ENCODE data around the gene WDFY3. TPM values are rescaled to one million over a fixed set of nuclear protein-coding genes. Genes with fewer than 3 reads are reported as not detected.

The WDFY3 gene
- total and polyA plus RNA-seq, 2 experiments from 2014 or later = 7.7 to 55.9 TPM

DNA sequence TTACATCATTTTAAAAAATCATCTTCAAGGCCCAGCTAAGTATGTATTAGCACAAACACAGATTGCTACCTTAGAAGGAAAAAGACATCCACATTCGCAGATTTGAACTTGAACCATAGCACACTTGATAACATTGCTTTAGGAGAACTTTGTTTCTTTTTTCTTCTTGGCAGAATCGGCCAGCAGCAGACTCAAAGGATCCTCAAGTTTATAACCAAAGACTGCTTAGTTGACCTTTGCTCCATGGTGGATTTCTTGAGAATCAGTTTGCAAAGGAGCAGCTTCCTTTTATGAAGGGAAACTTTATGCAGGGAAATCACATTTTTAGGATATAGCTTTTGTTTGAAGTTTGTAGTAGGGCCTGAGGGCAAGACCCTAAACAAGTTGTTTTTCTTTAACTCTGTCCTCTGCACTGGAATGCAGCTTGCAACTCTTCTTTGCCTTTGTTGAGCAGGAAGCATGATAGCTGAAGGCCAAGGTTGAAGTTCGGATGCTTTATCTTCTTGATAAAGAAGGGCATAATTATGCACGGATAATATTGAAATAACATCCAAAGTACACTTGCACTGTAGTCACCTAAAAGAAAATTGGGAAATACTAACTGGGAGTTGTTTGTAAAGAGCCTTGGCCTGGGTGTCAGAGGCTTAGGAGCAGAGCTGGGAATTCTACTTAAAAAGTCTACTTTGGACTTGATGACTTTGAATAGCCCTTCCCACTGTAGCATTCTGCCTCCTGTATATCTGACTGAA, 305.1 kb downstream of the WDFY3 start:
- no peak for TF ChIP-seq EZH2 (IDR thresholded peaks at IDR 0.05; ENCODE audit: borderline replicate concordance)
- no peak for TF ChIP-seq CTCF (IDR thresholded peaks at IDR 0.05; ENCODE audit: poor library complexity)
- no peak for TF ChIP-seq EZH2phosphoT487 (IDR thresholded peaks at IDR 0.05; ENCODE audit: low read depth, severe bottlenecking, unreplicated experiment)
- Histone ChIP-seq H3K4me3 (no peak overlapping the region), H3K27ac (peak overlapping the region; percentile 38), H3K4me2 (peak overlapping the region; percentile 41), H3K9me3 (ENCODE audit: low read depth) (no peaks in the 10 kb centered on the region), H4K20me1 (ENCODE audit: insufficient read depth, poor library complexity, severe bottlenecking) (no peaks in the 10 kb centered on the region), H3K79me2 (no peaks in the 10 kb centered on the region), H3K4me1 (ENCODE audit: insufficient read depth) (peaks cover 10% of the 10 kb centered on the region), H3K36me3 (replicated peaks; ENCODE audit: insufficient read depth, low read depth) (no peaks in the 10 kb centered on the region), H3K27me3 (no peaks in the 10 kb centered on the region), H2AFZ (no peak overlapping the region), H3K9me2 (replicated peaks; ENCODE audit: insufficient read depth) (no peaks in the 10 kb centered on the region)
- DNase-seq (ENCODE audit: low spot score) = peak; percentile 18
- 60% methylated on average over 4 of the region's 4 CpGs for WGBS (ENCODE audit: low lambda C conversion rate, missing lambda C conversion rate)

- DNase-seq (ENCODE audit: low spot score) = no peak
- Histone ChIP-seq H3K27ac (peak overlapping the region; percentile 27), H3K4me3 (no peak overlapping the region), H2AFZ (no peak overlapping the region), H3K27me3 (no peaks in the 10 kb centered on the region), H3K9me3 (ENCODE audit: low read depth) (no peaks in the 10 kb centered on the region), H3K79me2 (no peaks in the 10 kb centered on the region), H3K36me3 (replicated peaks; ENCODE audit: insufficient read depth, low read depth) (no peaks in the 10 kb centered on the region), H3K9me2 (replicated peaks; ENCODE audit: insufficient read depth) (no peaks in the 10 kb centered on the region), H3K4me1 (ENCODE audit: insufficient read depth) (peaks cover 10% of the 10 kb centered on the region), H3K4me2 (peak overlapping the region; percentile 27), H4K20me1 (ENCODE audit: insufficient read depth, poor library complexity, severe bottlenecking) (no peaks in the 10 kb centered on the region)
- WGBS (ENCODE audit: low lambda C conversion rate, missing lambda C conversion rate) = 83% methylated on average over 3 of the region's 3 CpGs
- no peak for TF ChIP-seq EZH2 (IDR thresholded peaks at IDR 0.05; ENCODE audit: borderline replicate concordance)
- TF ChIP-seq EZH2phosphoT487 (IDR thresholded peaks at IDR 0.05; ENCODE audit: low read depth, severe bottlenecking, unreplicated experiment) = no peak
Measured at GRCh38 chr4:84660606-84661005, 305.9 kb downstream of the WDFY3 start.

GRCh38 chr4:84652478-84652877, 314.0 kb downstream of the WDFY3 start:
- Histone ChIP-seq H3K9me3 (ENCODE audit: low read depth) (no peaks in the 10 kb centered on the region), H3K27me3 (no peaks in the 10 kb centered on the region), H3K4me1 (ENCODE audit: insufficient read depth) (peaks cover 10% of the 10 kb centered on the region), H3K27ac (no peak overlapping the region), H2AFZ (no peak overlapping the region), H4K20me1 (ENCODE audit: insufficient read depth, poor library complexity, severe bottlenecking) (no peaks in the 10 kb centered on the region), H3K36me3 (replicated peaks; ENCODE audit: insufficient read depth, low read depth) (no peaks in the 10 kb centered on the region), H3K4me2 (no peak overlapping the region), H3K4me3 (no peak overlapping the region), H3K9me2 (replicated peaks; ENCODE audit: insufficient read depth) (no peaks in the 10 kb centered on the region), H3K79me2 (no peaks in the 10 kb centered on the region)
- WGBS (ENCODE audit: low lambda C conversion rate, missing lambda C conversion rate) = 88% methylated on average over 4 of the region's 4 CpGs
- TF ChIP-seq EZH2phosphoT487 (IDR thresholded peaks at IDR 0.05; ENCODE audit: low read depth, severe bottlenecking, unreplicated experiment) (no peak), CTCF (IDR thresholded peaks at IDR 0.05; ENCODE audit: poor library complexity) (no peak), EZH2 (IDR thresholded peaks at IDR 0.05; ENCODE audit: borderline replicate concordance) (no peak)
- no peak for DNase-seq (ENCODE audit: low spot score)

DNA sequence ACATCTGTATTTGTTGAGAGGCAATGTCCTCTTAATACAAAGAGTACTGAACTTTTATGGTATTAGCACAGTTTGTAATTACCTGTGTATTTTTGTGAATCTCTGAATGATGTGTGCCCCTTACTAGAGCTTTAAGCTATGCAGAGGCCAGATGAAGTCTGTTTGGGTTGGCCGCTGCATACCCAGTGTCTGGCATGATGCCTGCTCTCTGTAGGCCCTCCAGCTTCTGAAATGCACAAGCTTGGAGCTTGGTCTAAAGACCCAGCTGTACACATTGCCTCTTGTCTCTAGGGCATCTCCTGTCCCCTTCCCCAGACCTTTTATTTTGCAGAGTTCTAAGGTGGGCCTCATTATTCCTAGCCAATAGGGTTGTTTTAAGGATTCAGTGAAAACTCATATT, 315.0 kb downstream of the WDFY3 start:
- Histone ChIP-seq H3K79me2 (no peaks in the 10 kb centered on the region), H3K9me3 (ENCODE audit: low read depth) (no peaks in the 10 kb centered on the region), H3K9me2 (replicated peaks; ENCODE audit: insufficient read depth) (no peaks in the 10 kb centered on the region), H3K27ac (no peak overlapping the region), H3K36me3 (replicated peaks; ENCODE audit: insufficient read depth, low read depth) (no peaks in the 10 kb centered on the region), H3K4me2 (no peak overlapping the region), H3K4me1 (ENCODE audit: insufficient read depth) (peaks cover 10% of the 10 kb centered on the region), H3K4me3 (no peak overlapping the region), H3K27me3 (no peaks in the 10 kb centered on the region), H4K20me1 (ENCODE audit: insufficient read depth, poor library complexity, severe bottlenecking) (no peaks in the 10 kb centered on the region), H2AFZ (no peak overlapping the region)
- DNase-seq (ENCODE audit: low spot score) = no peak
- TF ChIP-seq EZH2 (IDR thresholded peaks at IDR 0.05; ENCODE audit: borderline replicate concordance) (no peak), CTCF (IDR thresholded peaks at IDR 0.05; ENCODE audit: poor library complexity) (no peak), EZH2phosphoT487 (IDR thresholded peaks at IDR 0.05; ENCODE audit: low read depth, severe bottlenecking, unreplicated experiment) (no peak)
- whole genome bisulfite sequencing (ENCODE audit: low lambda C conversion rate, missing lambda C conversion rate) = 100% methylated on average over 1 of the region's 1 CpG

All from hepatocyte (in vitro differentiated cells).